CD4-positive, alpha-beta T cell treated with Interleukin-15 for 4 hours (primary cell): ENCODE measurements around the gene PAPPA.

Experiments used
- DNase-seq: peaks from one replicate; pipeline ENCODE4 v3.0.0-alpha.2; 2020; ENCODE audit warnings: low spot score

PAPPA gene

DNA sequence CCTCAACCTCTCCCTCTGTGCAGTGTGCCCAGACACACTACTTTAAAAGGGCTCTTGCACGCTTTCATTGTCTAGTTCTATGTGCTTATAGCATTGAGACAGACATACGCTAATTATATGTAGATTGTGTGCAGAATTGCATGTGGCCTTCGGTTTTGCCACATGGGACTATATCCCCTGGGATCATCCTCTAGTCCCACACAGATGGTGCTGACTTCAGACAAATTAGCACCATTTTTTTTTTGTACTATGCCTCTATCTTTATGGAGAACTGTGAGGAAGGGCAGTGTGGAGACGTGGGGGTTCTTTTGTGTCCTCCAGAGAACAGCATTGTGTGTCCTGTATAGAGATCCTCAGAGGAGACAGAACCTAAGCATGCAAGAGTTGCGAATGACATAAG is 29.3 kb downstream of the PAPPA start:
- DNase-seq: no peak

GRCh38 chr9:116187570-116188170 is 34.1 kb downstream of the PAPPA start:
- DNase-seq: no peak

GRCh38 chr9:116189683-116190082 is 36.1 kb downstream of the PAPPA start:
- DNase-seq: no peak

DNA sequence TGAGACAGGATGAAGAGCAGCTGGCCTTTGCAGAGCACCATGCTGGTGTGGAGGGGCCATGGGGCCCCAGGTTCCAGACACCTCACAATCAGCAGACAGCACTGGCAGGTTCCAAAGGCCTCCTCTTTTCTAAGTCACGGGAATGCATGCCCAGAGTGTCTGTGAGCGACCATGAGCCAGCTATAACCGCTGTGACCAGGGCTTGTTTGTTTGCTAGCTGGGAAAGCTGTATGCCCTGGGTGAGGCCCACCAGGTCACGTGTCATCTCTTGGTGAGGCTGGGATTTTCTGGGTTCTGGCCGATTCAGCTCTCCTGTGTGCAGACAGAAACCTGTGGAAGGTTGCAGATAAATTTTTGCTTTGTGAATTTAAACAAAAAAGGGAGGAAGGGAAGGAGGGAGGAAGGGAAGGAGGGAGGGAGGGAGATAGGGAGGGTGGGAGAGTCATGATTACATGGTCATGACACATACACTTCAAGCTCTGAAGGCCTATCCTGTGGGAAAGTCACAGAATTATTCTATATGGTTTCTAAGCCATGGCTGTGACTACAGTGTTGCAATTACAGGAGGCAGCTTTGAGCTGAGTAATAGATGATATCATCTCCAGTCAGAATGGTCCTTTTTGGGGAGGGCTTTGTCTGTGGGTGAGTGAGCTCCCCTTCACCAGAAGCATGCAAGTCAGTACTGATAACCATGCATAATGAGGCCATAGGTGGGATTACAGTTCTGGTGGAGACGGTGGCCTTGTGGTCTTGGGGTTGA is 37.2 kb downstream of the PAPPA start:
- DNase-seq: no peak

GRCh38 chr9:116191576-116192415 is 38.2 kb downstream of the PAPPA start:
- no peak for DNase-seq

- DNase-seq: no peak
Measured at GRCh38 chr9:116193636-116194035, 40.0 kb downstream of the PAPPA start.

- DNase-seq: no peak
Measured at GRCh38 chr9:116196806-116197205, 43.2 kb downstream of the PAPPA start.

GRCh38 chr9:116198344-116198743 is 44.8 kb downstream of the PAPPA start:
- no peak for DNase-seq

- DNase-seq: no peak
Measured at GRCh38 chr9:116202219-116202912, 48.8 kb downstream of the PAPPA start.

- no peak for DNase-seq
Measured at GRCh38 chr9:116204252-116204882, 50.8 kb downstream of the PAPPA start.

DNA sequence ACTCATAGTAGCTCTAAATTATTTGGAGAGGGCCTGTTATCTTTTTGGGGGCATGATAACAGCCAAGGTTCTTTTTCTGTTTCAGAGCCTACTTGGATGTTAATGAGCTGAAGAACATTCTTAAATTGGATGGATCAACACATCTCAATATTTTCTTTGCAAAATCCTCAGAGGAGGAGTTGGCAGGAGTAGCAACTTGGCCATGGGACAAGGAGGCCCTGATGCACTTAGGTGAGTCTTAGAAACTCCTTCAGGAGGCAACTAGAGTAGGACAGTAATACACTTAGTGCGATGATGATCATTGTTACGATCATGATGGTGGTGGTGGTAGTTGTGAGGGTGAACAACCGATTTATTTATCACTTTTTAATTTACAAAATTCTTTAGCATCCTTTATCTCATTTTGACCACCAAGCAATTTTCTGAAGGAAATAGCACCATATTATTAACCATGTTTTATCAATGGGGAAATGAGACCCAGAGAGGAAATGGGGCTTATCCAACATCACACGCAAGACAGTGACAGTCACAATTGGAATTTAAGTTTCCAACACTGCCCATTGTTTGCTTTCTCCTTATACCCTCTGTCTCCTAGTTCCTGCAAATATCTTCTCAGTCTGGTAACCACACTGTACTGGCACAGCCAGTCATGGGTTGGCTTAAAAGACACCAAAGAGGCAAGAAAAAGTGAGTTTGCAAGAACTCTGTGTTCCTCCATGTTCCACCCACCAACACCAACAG is 54.0 kb downstream of the PAPPA start:
- DNase-seq: no peak

GRCh38 chr9:116208417-116209232 is 55.0 kb downstream of the PAPPA start:
- no peak for DNase-seq

- DNase-seq: no peak
Measured at GRCh38 chr9:116209414-116210116, 56.0 kb downstream of the PAPPA start.

DNA sequence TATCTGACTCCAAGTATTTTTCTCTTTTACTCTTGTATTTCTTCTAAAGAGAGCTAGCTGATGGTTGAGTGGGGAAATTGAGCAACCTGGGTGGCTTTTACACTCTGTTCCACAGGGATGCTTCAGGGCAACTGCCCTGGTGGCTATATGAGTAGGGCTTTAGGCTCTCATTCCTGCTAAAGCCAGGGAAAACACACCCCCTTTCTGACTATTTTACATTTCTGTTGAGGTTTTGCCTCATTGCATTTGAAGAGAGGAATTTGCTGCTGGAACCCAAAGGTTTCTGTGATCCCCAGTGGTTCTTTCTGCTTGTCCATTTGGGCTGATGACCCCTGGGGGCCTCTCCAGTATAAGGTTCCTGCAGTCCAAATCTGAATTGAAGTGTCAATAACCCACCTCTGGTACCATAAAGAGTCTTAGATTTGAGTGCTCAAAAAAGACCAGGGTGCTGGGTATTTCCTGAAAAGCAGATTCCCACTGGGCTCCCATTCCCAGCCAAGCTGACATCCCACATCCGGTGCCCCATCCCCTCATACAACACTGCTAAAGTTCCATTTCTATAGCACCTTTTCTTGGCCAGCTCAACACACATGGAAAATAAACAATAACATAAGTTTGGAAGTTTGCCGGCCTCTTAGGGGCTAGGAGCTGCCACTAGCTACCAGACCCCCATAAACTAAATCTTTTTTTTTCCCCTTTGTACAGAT is 59.5 kb downstream of the PAPPA start:
- DNase-seq: no peak

DNA sequence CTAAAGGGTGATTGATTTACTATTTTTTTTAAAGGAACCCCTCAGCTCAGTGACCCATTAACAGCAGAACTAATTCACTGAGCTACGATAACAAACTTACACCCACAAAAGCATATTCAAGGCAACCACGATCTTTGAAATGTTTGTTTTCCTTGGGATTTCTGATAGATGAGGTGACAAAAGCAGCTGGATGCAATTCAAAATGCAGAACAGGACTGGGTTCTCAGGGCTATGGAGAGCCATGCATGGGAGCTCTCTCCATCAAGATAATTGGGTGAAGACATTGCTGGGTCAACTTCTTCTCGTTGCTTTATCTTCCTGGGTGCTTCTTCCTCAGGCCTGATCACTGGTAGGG is 60.1 kb downstream of the PAPPA start:
- DNase-seq: no peak

GRCh38 chr9:116218399-116218798 is 64.8 kb downstream of the PAPPA start:
- DNase-seq: no peak

GRCh38 chr9:116219686-116220085 is 66.1 kb downstream of the PAPPA start:
- DNase-seq: no peak

DNA sequence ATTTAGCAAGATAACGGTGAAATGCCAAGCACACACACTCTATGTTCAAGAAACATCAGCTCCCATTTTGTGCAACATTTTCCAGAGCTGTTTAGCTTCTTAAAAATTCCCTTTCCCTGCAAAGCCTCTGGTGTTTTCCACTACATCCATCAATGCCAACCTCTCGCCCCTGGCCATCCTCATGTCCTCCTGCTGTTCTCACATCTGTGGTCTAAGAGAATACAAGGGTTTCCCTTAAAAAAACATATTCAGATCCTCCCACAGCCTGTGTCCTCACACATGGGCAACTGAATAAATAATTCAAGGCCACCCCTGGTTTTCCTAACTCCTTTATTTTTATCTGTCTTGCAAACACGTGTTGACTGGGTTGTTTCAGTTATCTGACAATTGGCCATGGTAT is 70.3 kb downstream of the PAPPA start:
- no peak for DNase-seq

- no peak for DNase-seq
Measured at GRCh38 chr9:116230051-116230632, 76.6 kb downstream of the PAPPA start.
